Measurements from ENCODE around the gene TXNDC8. TPM values are rescaled to one million over a fixed set of nuclear protein-coding genes. Genes with fewer than 3 reads are reported as not detected.

Gene TXNDC8
- total RNA-seq, 1 experiment from 2014 or later = not detected

GRCh38 chr9:110382731-110383130 is 45.1 kb upstream of the TXNDC8 start:
- H3K9me3 ChIP-seq (ENCODE audit: control insufficient read depth, insufficient read depth, low read depth, low read length) = no peaks in the 10 kb centered on the region
- no peak overlapping the region for H3K27ac ChIP-seq (ENCODE audit: low read length)
- intact Hi-C loops (cut with micrococcal nuclease; ENCODE audit: unreplicated experiment) = no loop called here
- H3K27me3 ChIP-seq (ENCODE audit: control insufficient read depth, insufficient read depth, low read length) = peaks cover 3% of the 10 kb centered on the region; the same call in 1 of the 2 replicates
- ChIA-PET CTCF (no interaction called here), POLR2A (no interaction called here)
- ATAC-seq = no peak
- TF ChIP-seq CTCF (IDR thresholded peaks at IDR 0.05) (no peak), POLR2AphosphoS5 (IDR thresholded peaks at IDR 0.05; ENCODE audit: low read depth, low read length) (no peak), TCF7L2 (IDR thresholded peaks at IDR 0.05; ENCODE audit: low read depth, low read length) (no peak), SIN3A (IDR thresholded peaks at IDR 0.05; ENCODE audit: borderline replicate concordance, insufficient read depth, low read depth, low read length) (no peak)
- in situ Hi-C loops (cut with HindIII; ENCODE audit: low pct_unique_long_range_greater_than_20kb, low sequenced_read_pairs) = no loop called here
- no peak for DNase-seq (ENCODE audit: low read depth, low spot score)
- no peaks in the 10 kb centered on the region for H3K36me3 ChIP-seq (ENCODE audit: control insufficient read depth, insufficient read depth, low read length)
- H3K4me1 ChIP-seq (ENCODE audit: control insufficient read depth, insufficient read depth, low read length) = no peaks in the 10 kb centered on the region
- H3K4me3 ChIP-seq (ENCODE audit: low read depth in 2 of 2, low read length in 2 of 2) = no peak overlapping the region
- no TSS peak for BruUV-seq (replicated peaks)

DNA sequence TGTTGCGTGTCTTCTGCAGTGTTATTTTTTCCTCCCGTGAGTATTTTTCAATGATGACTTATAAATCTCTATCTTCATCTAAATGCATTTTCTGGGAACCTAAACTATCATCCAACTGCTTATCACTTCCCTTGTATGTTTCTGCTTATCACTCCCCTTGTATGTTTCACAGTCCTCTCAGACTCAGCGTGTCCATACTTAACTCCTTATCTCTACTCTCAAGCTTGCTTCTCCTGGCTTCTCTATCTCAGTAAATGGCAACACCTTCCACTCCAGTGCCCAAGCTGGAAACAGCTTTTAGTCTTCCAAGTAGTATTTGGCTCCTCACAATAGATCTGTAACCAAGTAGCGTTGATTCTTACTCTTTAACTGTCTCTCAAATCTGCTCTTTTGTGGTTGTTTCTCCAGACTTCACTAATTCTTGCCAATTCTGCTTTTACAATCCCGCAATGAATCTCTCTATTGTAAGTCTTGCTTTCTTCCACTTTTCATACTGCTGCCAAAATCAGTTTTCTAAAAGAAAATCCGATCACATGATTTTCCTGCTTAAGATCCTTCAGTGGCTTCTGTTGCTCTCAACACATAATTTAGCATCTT is 33.8 kb upstream of the TXNDC8 start:
- TF ChIP-seq, protein P1, sequence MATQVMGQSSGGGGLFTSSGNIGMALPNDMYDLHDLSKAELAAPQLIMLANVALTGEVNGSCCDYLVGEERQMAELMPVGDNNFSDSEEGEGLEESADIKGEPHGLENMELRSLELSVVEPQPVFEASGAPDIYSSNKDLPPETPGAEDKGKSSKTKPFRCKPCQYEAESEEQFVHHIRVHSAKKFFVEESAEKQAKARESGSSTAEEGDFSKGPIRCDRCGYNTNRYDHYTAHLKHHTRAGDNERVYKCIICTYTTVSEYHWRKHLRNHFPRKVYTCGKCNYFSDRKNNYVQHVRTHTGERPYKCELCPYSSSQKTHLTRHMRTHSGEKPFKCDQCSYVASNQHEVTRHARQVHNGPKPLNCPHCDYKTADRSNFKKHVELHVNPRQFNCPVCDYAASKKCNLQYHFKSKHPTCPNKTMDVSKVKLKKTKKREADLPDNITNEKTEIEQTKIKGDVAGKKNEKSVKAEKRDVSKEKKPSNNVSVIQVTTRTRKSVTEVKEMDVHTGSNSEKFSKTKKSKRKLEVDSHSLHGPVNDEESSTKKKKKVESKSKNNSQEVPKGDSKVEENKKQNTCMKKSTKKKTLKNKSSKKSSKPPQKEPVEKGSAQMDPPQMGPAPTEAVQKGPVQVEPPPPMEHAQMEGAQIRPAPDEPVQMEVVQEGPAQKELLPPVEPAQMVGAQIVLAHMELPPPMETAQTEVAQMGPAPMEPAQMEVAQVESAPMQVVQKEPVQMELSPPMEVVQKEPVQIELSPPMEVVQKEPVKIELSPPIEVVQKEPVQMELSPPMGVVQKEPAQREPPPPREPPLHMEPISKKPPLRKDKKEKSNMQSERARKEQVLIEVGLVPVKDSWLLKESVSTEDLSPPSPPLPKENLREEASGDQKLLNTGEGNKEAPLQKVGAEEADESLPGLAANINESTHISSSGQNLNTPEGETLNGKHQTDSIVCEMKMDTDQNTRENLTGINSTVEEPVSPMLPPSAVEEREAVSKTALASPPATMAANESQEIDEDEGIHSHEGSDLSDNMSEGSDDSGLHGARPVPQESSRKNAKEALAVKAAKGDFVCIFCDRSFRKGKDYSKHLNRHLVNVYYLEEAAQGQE (IDR thresholded peaks at IDR 0.05; ENCODE audit: insufficient read depth in 1 of 2, low read depth in 2 of 2, low read length in 1 of 2) = no peak
- TF ChIP-seq POLR2AphosphoS5 (IDR thresholded peaks at IDR 0.05; ENCODE audit: low read depth, low read length) = no peak
- TF ChIP-seq TCF7L2 (IDR thresholded peaks at IDR 0.05; ENCODE audit: low read depth, low read length) = no peak
- TF ChIP-seq SIN3A (IDR thresholded peaks at IDR 0.05; ENCODE audit: borderline replicate concordance, insufficient read depth, low read depth, low read length) = no peak
- no peak for TF ChIP-seq CTCF (IDR thresholded peaks at IDR 0.05)
- ChIA-PET CTCF (no interaction called here), POLR2A (no interaction called here)
- ATAC-seq = no peak
- Histone ChIP-seq H3K9me3 (ENCODE audit: control insufficient read depth, insufficient read depth, low read depth, low read length) (no peaks in the 10 kb centered on the region), H3K27me3 (ENCODE audit: control insufficient read depth, insufficient read depth, low read length) (no peaks in the 10 kb centered on the region), H3K4me1 (ENCODE audit: control insufficient read depth, insufficient read depth, low read length) (no peaks in the 10 kb centered on the region), H3K27ac (ENCODE audit: low read length) (no peak overlapping the region), H3K36me3 (ENCODE audit: control insufficient read depth, insufficient read depth, low read length) (no peaks in the 10 kb centered on the region), H3K4me3 (ENCODE audit: low read depth in 2 of 2, low read length in 2 of 2) (no peak overlapping the region)
- in situ Hi-C loops (cut with HindIII; ENCODE audit: low pct_unique_long_range_greater_than_20kb, low sequenced_read_pairs) (no loop called here), intact Hi-C loops (cut with micrococcal nuclease; ENCODE audit: unreplicated experiment) (no loop called here)
- no TSS peak for BruUV-seq (replicated peaks)
- DNase-seq (ENCODE audit: low read depth, low spot score) = no peak

Data from Panc1 (cell line).